Measurements from ENCODE around the gene IL2RA. TPM values are rescaled to one million over a fixed set of nuclear protein-coding genes. Genes with fewer than 3 reads are reported as not detected.

The IL2RA gene
- total and polyA plus RNA-seq, 5 donors: 0.18 to 1.3 (median 0.76) TPM

- Histone ChIP-seq H3K4me3 (ENCODE audit: low read length) (peak overlapping the region; percentile 62), H3K4me1 (ENCODE audit: control insufficient read depth, insufficient read depth, low read length) (peaks cover 3% of the 10 kb centered on the region), H3K27me3 (ENCODE audit: control insufficient read depth, insufficient read depth) (no peaks in the 10 kb centered on the region), H3K27ac (ENCODE audit: low read length) (peak overlapping the region; percentile 56), H3K9me3 (ENCODE audit: control insufficient read depth, low read length) (no peaks in the 10 kb centered on the region)
- intact Hi-C loops (cut with DNase I): no loop called here
- 3% methylated on average over 82 of the region's 82 CpGs for WGBS
- peak; percentile 61 to 72 for ATAC-seq
- peak; percentile 55 to 84 (median 84) for DNase-seq
Measured at GRCh38 chr10:5976512-5977470, 85.4 kb downstream of the IL2RA start.

GRCh38 chr10:5975641-5976473 is 86.3 kb downstream of the IL2RA start:
- peaks cover 6% of the 10 kb centered on the region for H3K4me1 ChIP-seq (ENCODE audit: control insufficient read depth, insufficient read depth, low read length)
- ATAC-seq: peak; percentile 59 to 60
- H3K27ac ChIP-seq (ENCODE audit: low read length): peak overlapping the region; percentile 56
- WGBS: 78% methylated on average over 20 of the region's 20 CpGs
- intact Hi-C loops (cut with DNase I): no loop called here
- H3K27me3 ChIP-seq (ENCODE audit: control insufficient read depth, insufficient read depth): no peaks in the 10 kb centered on the region
- peak overlapping the region; percentile 62 for H3K4me3 ChIP-seq (ENCODE audit: low read length)
- peak in 2 of 3 donors; percentile 64 to 73 for DNase-seq
- H3K9me3 ChIP-seq (ENCODE audit: control insufficient read depth, low read length): no peaks in the 10 kb centered on the region

- H3K4me3 ChIP-seq (ENCODE audit: low read length): no peak overlapping the region
- WGBS: 94% methylated on average over 4 of the region's 4 CpGs
- H3K9me3 ChIP-seq (ENCODE audit: control insufficient read depth, low read length): no peaks in the 10 kb centered on the region
- H3K4me1 ChIP-seq (ENCODE audit: control insufficient read depth, insufficient read depth, low read length): peaks cover 6% of the 10 kb centered on the region
- intact Hi-C loops (cut with DNase I): no loop called here
- H3K27ac ChIP-seq (ENCODE audit: low read length): no peak overlapping the region
- ATAC-seq: no peak
- no peak for DNase-seq
- no peaks in the 10 kb centered on the region for H3K27me3 ChIP-seq (ENCODE audit: control insufficient read depth, insufficient read depth)
Measured at GRCh38 chr10:5973069-5973468, 89.1 kb downstream of the IL2RA start.

- ATAC-seq (peak; percentile 16 to 27), DNase-seq (no peak)
- intact Hi-C loops (cut with DNase I): no loop called here
- 56% methylated on average over 4 of the region's 4 CpGs for WGBS
- Histone ChIP-seq H3K4me1 (ENCODE audit: control insufficient read depth, insufficient read depth, low read length) (peaks cover 6% of the 10 kb centered on the region), H3K27ac (ENCODE audit: low read length) (peak overlapping the region; percentile 89), H3K4me3 (ENCODE audit: low read length) (no peak overlapping the region), H3K9me3 (ENCODE audit: control insufficient read depth, low read length) (no peaks in the 10 kb centered on the region), H3K27me3 (ENCODE audit: control insufficient read depth, insufficient read depth) (no peaks in the 10 kb centered on the region)
Measured at GRCh38 chr10:5971886-5972285, 90.3 kb downstream of the IL2RA start.

GRCh38 chr10:5971315-5971832 is 90.8 kb downstream of the IL2RA start:
- peak in 2 of 3 donors; percentile 56 to 69 for DNase-seq
- Histone ChIP-seq H3K27ac (ENCODE audit: low read length) (peak overlapping the region; percentile 89), H3K4me3 (ENCODE audit: low read length) (no peak overlapping the region), H3K27me3 (ENCODE audit: control insufficient read depth, insufficient read depth) (no peaks in the 10 kb centered on the region), H3K4me1 (ENCODE audit: control insufficient read depth, insufficient read depth, low read length) (peaks cover 6% of the 10 kb centered on the region), H3K9me3 (ENCODE audit: control insufficient read depth, low read length) (no peaks in the 10 kb centered on the region)
- 53% methylated on average over 8 of the region's 8 CpGs for WGBS
- intact Hi-C loops (cut with DNase I): no loop called here
- peak; percentile 72 to 89 for ATAC-seq

- H3K9me3 ChIP-seq (ENCODE audit: control insufficient read depth, low read length): no peaks in the 10 kb centered on the region
- DNase-seq (no peak), ATAC-seq (no peak)
- peaks cover 6% of the 10 kb centered on the region for H3K4me1 ChIP-seq (ENCODE audit: control insufficient read depth, insufficient read depth, low read length)
- H3K27ac ChIP-seq (ENCODE audit: low read length): no peak overlapping the region
- H3K27me3 ChIP-seq (ENCODE audit: control insufficient read depth, insufficient read depth): no peaks in the 10 kb centered on the region
- 85% methylated on average over 3 of the region's 3 CpGs for whole genome bisulfite sequencing
- H3K4me3 ChIP-seq (ENCODE audit: low read length): no peak overlapping the region
- intact Hi-C loops (cut with DNase I): no loop called here
Measured at GRCh38 chr10:5970527-5970926, 91.6 kb downstream of the IL2RA start.

- intact Hi-C loops (cut with DNase I): no loop called here
- DNase-seq (no peak), ATAC-seq (no peak)
- Histone ChIP-seq H3K9me3 (ENCODE audit: control insufficient read depth, low read length) (no peaks in the 10 kb centered on the region), H3K4me3 (ENCODE audit: low read length) (no peak overlapping the region), H3K4me1 (ENCODE audit: control insufficient read depth, insufficient read depth, low read length) (peaks cover 6% of the 10 kb centered on the region), H3K27ac (ENCODE audit: low read length) (no peak overlapping the region), H3K27me3 (ENCODE audit: control insufficient read depth, insufficient read depth) (no peaks in the 10 kb centered on the region)
- 82% methylated on average over 2 of the region's 2 CpGs for WGBS
Measured at GRCh38 chr10:5970066-5970465, 92.1 kb downstream of the IL2RA start.

- Histone ChIP-seq H3K4me3 (ENCODE audit: low read length) (no peak overlapping the region), H3K9me3 (ENCODE audit: control insufficient read depth, low read length) (no peaks in the 10 kb centered on the region), H3K27me3 (ENCODE audit: control insufficient read depth, insufficient read depth) (no peaks in the 10 kb centered on the region), H3K27ac (ENCODE audit: low read length) (no peak overlapping the region), H3K4me1 (ENCODE audit: control insufficient read depth, insufficient read depth, low read length) (peaks cover 6% of the 10 kb centered on the region)
- 93% methylated on average over 9 of the region's 9 CpGs for WGBS
- intact Hi-C loops (cut with DNase I): no loop called here
- ATAC-seq: no peak
- no peak for DNase-seq
Measured at GRCh38 chr10:5968681-5969453, 93.3 kb downstream of the IL2RA start.

GRCh38 chr10:5968037-5968680 is 94.0 kb downstream of the IL2RA start:
- Histone ChIP-seq H3K9me3 (ENCODE audit: control insufficient read depth, low read length) (no peaks in the 10 kb centered on the region), H3K27me3 (ENCODE audit: control insufficient read depth, insufficient read depth) (no peaks in the 10 kb centered on the region), H3K4me1 (ENCODE audit: control insufficient read depth, insufficient read depth, low read length) (peaks cover 6% of the 10 kb centered on the region), H3K4me3 (ENCODE audit: low read length) (no peak overlapping the region), H3K27ac (ENCODE audit: low read length) (no peak overlapping the region)
- no peak for DNase-seq
- no peak for ATAC-seq
- intact Hi-C loops (cut with DNase I): no loop called here
- WGBS: 91% methylated on average over 5 of the region's 5 CpGs

- no peak for DNase-seq
Measured at GRCh38 chr10:5965266-5965665, 96.9 kb downstream of the IL2RA start.

More at GRCh38 chr10:5965266-5965665, 96.9 kb downstream of the IL2RA start:
- Histone ChIP-seq H3K27ac (ENCODE audit: low read length) (no peak overlapping the region), H3K4me1 (ENCODE audit: control insufficient read depth, insufficient read depth, low read length) (no peaks in the 10 kb centered on the region), H3K9me3 (ENCODE audit: control insufficient read depth, low read length) (no peaks in the 10 kb centered on the region), H3K4me3 (ENCODE audit: low read length) (no peak overlapping the region), H3K27me3 (ENCODE audit: control insufficient read depth, insufficient read depth) (no peaks in the 10 kb centered on the region)
- peak in 1 of 2 donors; percentile 32 for ATAC-seq
- WGBS: 92% methylated on average over 8 of the region's 8 CpGs
- intact Hi-C loops (cut with DNase I): no loop called here
